GM12891 (cell line): ENCODE measurements around the gene KCNMB2.

Experiments used
- PAX5 ChIP-seq: IDR thresholded peaks from 2 replicates; pipeline ENCODE4 v1.6.1; 2011; ENCODE audit warnings: low read length, moderate library complexity, mild to moderate bottlenecking; ENCODE audit not compliant: insufficient read depth, severe bottlenecking
- POLR2A ChIP-seq: IDR thresholded peaks from 2 replicates; pipeline ENCODE4 v1.6.1; 2011; ENCODE audit warnings: low read depth, low read length, control low read depth
- POLR2AphosphoS5 ChIP-seq: IDR thresholded peaks from 2 replicates; pipeline ENCODE4 v1.6.1; 2011; ENCODE audit warnings: low read depth, low read length, control low read depth
- POU2F2 ChIP-seq: IDR thresholded peaks from 2 replicates; pipeline ENCODE4 v1.6.1; 2011; ENCODE audit warnings: low read depth, mild to moderate bottlenecking, control low read depth, low read length, moderate library complexity
- TAF1 ChIP-seq: IDR thresholded peaks from 2 replicates; pipeline ENCODE4 v1.6.1; 2011; ENCODE audit warnings: low read depth, low read length, control low read depth

DNA sequence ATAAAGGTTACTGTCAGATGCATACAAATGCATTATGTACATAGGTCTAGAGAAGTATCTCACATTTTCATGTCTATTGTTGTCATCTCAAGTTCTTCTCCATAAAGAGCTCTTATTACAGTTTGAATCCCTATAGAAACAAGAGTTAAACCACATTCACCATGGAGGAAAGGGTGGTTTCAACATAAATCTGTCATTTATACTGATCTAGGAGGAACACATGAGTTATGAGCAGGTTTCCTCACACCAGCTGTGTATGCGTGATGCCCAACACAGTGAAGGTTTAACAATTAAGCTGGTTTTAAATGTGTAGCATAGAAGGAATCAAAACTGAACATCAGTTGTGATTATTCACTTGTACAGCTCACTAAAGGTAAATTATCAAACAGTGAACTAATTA lies 251.7 kb downstream of the KCNMB2 start:
- no peak for TF ChIP-seq POU2F2
- no peak for TF ChIP-seq POLR2A
- TF ChIP-seq PAX5: no peak
- no peak for TF ChIP-seq TAF1
- no peak for TF ChIP-seq POLR2AphosphoS5
